Neuronal stem cell (in vitro differentiated cells): ENCODE data around the gene IQCF2.
A peak's percentile ranks its signal among the peaks of the same experiment; 100 is the strongest.

ENCODE experiments used
- DNase-seq: peaks from one replicate; pipeline ENCODE4 v3.0.0-alpha.2; 2013; ENCODE audit warnings: low spot score
- H2AFZ ChIP-seq: one replicate; pipeline ENCODE4 v1.6.1; 2013; ENCODE audit warnings: mild to moderate bottlenecking, low read length, inconsistent platforms
- H2AK5ac ChIP-seq: 2 replicates; pipeline ENCODE4 v1.6.1; 2013; ENCODE audit warnings: low read depth, mild to moderate bottlenecking, inconsistent platforms, low read length, moderate library complexity, mixed read lengths
- H2BK120ac ChIP-seq: 2 replicates; pipeline ENCODE4 v1.6.1; 2013; ENCODE audit warnings: low read depth, mild to moderate bottlenecking, inconsistent platforms, low read length, moderate library complexity, mixed read lengths
- H2BK12ac ChIP-seq: one replicate; pipeline ENCODE4 v1.6.1; 2013; ENCODE audit warnings: low read length, inconsistent platforms
- H2BK15ac ChIP-seq: 2 replicates; pipeline ENCODE4 v1.6.1; 2013; ENCODE audit warnings: mild to moderate bottlenecking, low read length, inconsistent platforms, mixed read lengths
- H2BK5ac ChIP-seq: one replicate; pipeline ENCODE4 v1.6.1; 2013; ENCODE audit warnings: inconsistent platforms, mild to moderate bottlenecking, low read length, moderate library complexity
- H3K14ac ChIP-seq: one replicate; pipeline ENCODE4 v1.6.1; 2013; ENCODE audit warnings: low read length, inconsistent platforms
- H3K18ac ChIP-seq: 2 replicates; pipeline ENCODE4 v1.6.1; 2013; ENCODE audit warnings: low read length, inconsistent platforms
- H3K23ac ChIP-seq: 2 replicates; pipeline ENCODE4 v1.6.1; 2013; ENCODE audit warnings: low read depth, mild to moderate bottlenecking, mixed read lengths, low read length, inconsistent platforms; ENCODE audit not compliant: poor library complexity
- H3K27ac ChIP-seq: replicated peaks from 3 replicates; pipeline ENCODE4 v1.5.1; 2013; ENCODE audit warnings: low read length, inconsistent platforms
- H3K27me3 ChIP-seq, 3 experiments: 2 replicates each; pipeline ENCODE4 v1.6.1; 2013; ENCODE audit warnings: low read length in 3 of 3, mild to moderate bottlenecking in 2 of 3, inconsistent platforms in 1 of 3, low read depth in 1 of 3, mixed read lengths in 1 of 3, moderate library complexity in 1 of 3; ENCODE audit not compliant: control insufficient read depth in 3 of 3, insufficient read depth in 3 of 3
- H3K36me3 ChIP-seq, 2 donors: replicated peaks in 1 of 2; 2 replicates each; pipeline ENCODE4 v1.6.1; 2013; ENCODE audit warnings: low read length in 2 of 2; ENCODE audit not compliant: control insufficient read depth in 2 of 2, insufficient read depth in 2 of 2
- H3K4ac ChIP-seq: 2 replicates; pipeline ENCODE4 v1.6.1; 2013; ENCODE audit warnings: inconsistent platforms, mild to moderate bottlenecking, low read length, moderate library complexity
- H3K4me1 ChIP-seq, 2 donors: 1 replicate in 1 of 2; 2 replicates in 1 of 2; pipeline ENCODE4 v1.6.1; 2013; ENCODE audit warnings: low read length in 2 of 2, low read depth in 1 of 2; ENCODE audit not compliant: control insufficient read depth in 2 of 2, insufficient read depth in 1 of 2
- H3K4me2 ChIP-seq: one replicate; pipeline ENCODE4 v1.6.1; 2013; ENCODE audit warnings: mild to moderate bottlenecking, low read length, inconsistent platforms; ENCODE audit not compliant: insufficient read depth, poor library complexity, severe bottlenecking
- H3K4me3 ChIP-seq, 2 donors: 2 replicates each; pipeline ENCODE4 v1.5.1; 2013; ENCODE audit warnings: low read length in 2 of 2, mild to moderate bottlenecking in 2 of 2, inconsistent platforms in 1 of 2, moderate library complexity in 1 of 2
- H3K79me1 ChIP-seq: one replicate; pipeline ENCODE4 v1.6.1; 2013; ENCODE audit warnings: low read depth, mild to moderate bottlenecking, inconsistent platforms, low read length, moderate library complexity
- H3K9ac ChIP-seq: one replicate; pipeline ENCODE4 v1.6.1; 2013; ENCODE audit warnings: mild to moderate bottlenecking, low read depth, low read length, inconsistent platforms; ENCODE audit not compliant: poor library complexity
- H3K9me3 ChIP-seq, 2 donors: replicated peaks in 1 of 2; 2 replicates each; pipeline versions ENCODE3 to v1.6.1; 2013; ENCODE audit warnings: low read length in 2 of 2, mild to moderate bottlenecking in 2 of 2, inconsistent platforms in 1 of 2, low read depth in 1 of 2, mixed read lengths in 1 of 2, moderate library complexity in 1 of 2; ENCODE audit not compliant: control insufficient read depth in 2 of 2, insufficient read depth in 1 of 2
- H4K8ac ChIP-seq: one replicate; pipeline ENCODE4 v1.6.1; 2013; ENCODE audit warnings: low read depth, mild to moderate bottlenecking, inconsistent platforms, low read length, moderate library complexity
- H4K91ac ChIP-seq: one replicate; pipeline ENCODE4 v1.6.1; 2013; ENCODE audit warnings: low read length, low read depth, mild to moderate bottlenecking, inconsistent platforms; ENCODE audit not compliant: poor library complexity
- WGBS, 2 donors: extraction: QIAGEN DNeasy Blood & Tissue Kit; methylation state at CpG; one replicate each; pipeline ENCODE4 v1.1.7; 2013; ENCODE audit warnings: missing lambda C conversion rate in 2 of 2, mixed read lengths in 1 of 2; ENCODE audit not compliant: insufficient read length in 2 of 2, insufficient replicate concordance in 1 of 2; ENCODE audit errors: extremely low coverage in 2 of 2; 5-methylcytosine and 5-hydroxymethylcytosine counted together

The IQCF2 gene

DNA sequence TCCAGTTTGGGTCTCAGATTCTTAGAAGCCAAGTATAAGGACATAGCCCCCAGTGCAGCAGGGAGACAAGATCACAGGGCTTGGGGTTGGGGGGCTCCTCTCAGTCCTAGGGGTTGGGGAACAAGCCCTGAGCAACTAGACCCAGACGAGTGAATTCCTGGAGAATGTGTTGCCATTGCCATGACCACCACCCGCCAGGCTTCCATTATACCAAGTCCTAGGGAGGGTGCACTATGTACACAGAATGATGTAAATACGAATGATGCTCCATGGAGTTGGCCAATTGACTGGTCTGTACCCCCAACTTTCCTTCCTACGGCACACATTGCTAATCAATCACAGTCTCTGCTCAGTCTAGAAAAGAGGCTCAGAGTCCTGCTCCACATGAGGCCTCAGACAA, 33.0 kb downstream of the IQCF2 start:
- Histone ChIP-seq H3K4ac (no peak overlapping the region), H3K18ac (no peak overlapping the region), H3K27ac (no peak overlapping the region), H3K79me1 (no peaks in the 10 kb centered on the region), H3K27me3 (peaks cover 0 to 4% (median 0%) of the 10 kb centered on the region in 3 experiments), H3K23ac (no peak overlapping the region), H2BK5ac (no peak overlapping the region), H2BK120ac (no peak overlapping the region), H3K36me3 (no peaks in the 10 kb centered on the region), H2AK5ac (no peak overlapping the region), H4K91ac (no peak overlapping the region), H3K9ac (no peak overlapping the region), H3K14ac (no peak overlapping the region), H3K9me3 (no peaks in the 10 kb centered on the region), H2BK15ac (no peak overlapping the region), H3K4me2 (no peak overlapping the region), H4K8ac (no peak overlapping the region), H3K4me1 (peaks cover 0 to 5% of the 10 kb centered on the region in 2 donors), H3K4me3 (no peak overlapping the region), H2AFZ (no peak overlapping the region), H2BK12ac (no peak overlapping the region)
- no peak for DNase-seq
- WGBS, 2 donors, result no CpG with 5 or more reads among the region's 4 CpGs

DNA sequence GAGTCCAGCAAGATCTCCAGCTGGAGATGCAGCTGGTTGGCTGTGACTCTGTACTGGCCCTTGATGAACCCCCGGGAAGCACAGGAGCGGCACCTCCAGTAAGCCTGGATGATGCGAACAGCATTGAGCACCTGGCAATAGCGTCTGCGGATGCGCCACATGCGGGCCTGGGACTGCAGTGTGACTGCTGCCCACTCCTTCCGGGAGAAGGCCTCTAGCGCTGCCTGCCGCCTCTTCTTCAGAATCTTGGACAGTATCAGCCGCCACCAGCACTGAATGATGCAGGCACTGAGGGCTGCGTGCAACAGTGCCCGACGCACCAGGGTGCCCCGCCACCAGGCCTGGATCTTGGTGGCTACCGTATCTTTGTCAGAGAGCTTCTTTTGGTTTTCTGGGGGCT, 33.5 kb downstream of the IQCF2 start:
- no CpG with 5 or more reads among the region's 16 CpGs for WGBS, 2 donors
- Histone ChIP-seq H3K79me1 (no peaks in the 10 kb centered on the region), H3K4ac (no peak overlapping the region), H3K4me1 (peaks cover 0 to 5% of the 10 kb centered on the region in 2 donors), H2BK120ac (no peak overlapping the region), H2BK5ac (no peak overlapping the region), H2BK15ac (no peak overlapping the region), H3K23ac (no peak overlapping the region), H3K36me3 (no peaks in the 10 kb centered on the region), H3K18ac (no peak overlapping the region), H3K14ac (no peak overlapping the region), H3K9me3 (no peaks in the 10 kb centered on the region), H4K8ac (no peak overlapping the region), H2BK12ac (no peak overlapping the region), H3K4me2 (no peak overlapping the region), H4K91ac (peak overlapping the region; percentile 67), H3K9ac (no peak overlapping the region), H2AFZ (no peak overlapping the region), H3K27me3 (peaks cover 0 to 4% (median 0%) of the 10 kb centered on the region in 3 experiments), H2AK5ac (no peak overlapping the region), H3K27ac (no peak overlapping the region), H3K4me3 (no peak overlapping the region)
- no peak for DNase-seq

DNA sequence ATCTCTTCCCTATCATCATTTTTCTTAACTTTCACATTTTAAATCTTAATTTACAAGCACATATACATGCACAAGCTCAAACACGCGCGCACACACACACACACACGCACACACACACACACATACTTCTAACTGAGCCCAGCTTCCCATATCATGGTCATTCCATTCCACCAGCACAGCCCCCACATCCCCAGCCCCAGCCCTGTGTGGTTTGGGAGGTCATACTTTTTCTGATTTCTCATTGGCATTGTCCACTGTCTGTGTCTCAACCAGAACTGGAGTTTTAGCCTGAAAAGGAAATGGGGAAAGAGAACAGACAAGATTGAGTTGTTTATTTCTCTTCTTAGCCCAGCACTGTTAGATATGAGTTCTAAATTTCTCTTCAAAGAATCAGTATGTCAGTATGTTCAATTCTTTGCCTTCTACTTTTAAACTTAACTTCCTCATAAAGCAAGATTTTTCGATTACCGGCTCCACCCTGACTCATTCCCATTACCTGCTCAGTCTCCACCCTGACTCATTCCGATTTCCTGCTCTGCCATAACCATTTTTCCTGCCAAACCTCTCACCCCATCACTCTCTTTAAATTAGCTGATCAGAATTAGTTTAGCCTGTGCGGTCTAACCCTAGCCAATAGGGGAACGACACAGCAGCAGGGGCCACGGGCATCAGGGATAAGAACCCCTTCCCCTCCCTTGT, 35.3 kb downstream of the IQCF2 start:
- no peak overlapping the region for H2AK5ac ChIP-seq
- H4K91ac ChIP-seq, result no peak overlapping the region
- no peak overlapping the region for H3K4me3 ChIP-seq
- no peak overlapping the region for H3K23ac ChIP-seq
- no peak overlapping the region for H3K9ac ChIP-seq
- WGBS, 2 donors, result 100% methylated on average over 3 to 4 of the region's 10 CpGs
- H2BK15ac ChIP-seq, result no peak overlapping the region
- H3K27me3 ChIP-seq, result no peaks in the 10 kb centered on the region
- no peak overlapping the region for H3K14ac ChIP-seq
- H3K79me1 ChIP-seq, result no peaks in the 10 kb centered on the region
- no peak overlapping the region for H4K8ac ChIP-seq
- no peak overlapping the region for H3K4me2 ChIP-seq
- no peak for DNase-seq
- no peak overlapping the region for H2BK5ac ChIP-seq
- no peaks in the 10 kb centered on the region for H3K36me3 ChIP-seq
- no peak overlapping the region for H2BK12ac ChIP-seq
- no peaks in the 10 kb centered on the region for H3K9me3 ChIP-seq
- peaks cover 0 to 5% of the 10 kb centered on the region in 2 donors for H3K4me1 ChIP-seq
- no peak overlapping the region for H2BK120ac ChIP-seq
- no peak overlapping the region for H3K27ac ChIP-seq
- no peak overlapping the region for H3K4ac ChIP-seq
- no peak overlapping the region for H3K18ac ChIP-seq
- no peak overlapping the region for H2AFZ ChIP-seq

DNA sequence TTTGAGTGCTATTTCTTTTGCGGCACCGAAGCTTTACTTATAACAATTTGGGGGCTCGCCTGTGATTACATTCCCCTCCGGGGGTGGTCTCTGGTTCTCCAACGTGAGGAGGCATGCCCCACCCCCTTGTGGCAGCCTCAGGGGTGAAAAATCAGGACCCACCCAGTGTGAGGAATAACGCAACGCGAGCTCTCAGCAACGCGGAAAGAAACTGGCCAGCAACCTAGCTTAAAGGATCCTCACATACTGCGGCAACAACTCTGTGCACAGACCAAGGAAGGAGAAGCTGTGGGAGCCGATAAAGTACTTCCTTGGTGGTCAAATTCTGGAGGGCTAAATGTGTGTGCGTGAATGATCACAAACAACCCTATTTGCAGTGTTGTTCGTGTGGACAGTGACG, 36.0 kb downstream of the IQCF2 start:
- H2BK5ac ChIP-seq, result no peak overlapping the region
- H3K4ac ChIP-seq, result no peak overlapping the region
- no peak overlapping the region for H4K8ac ChIP-seq
- H2AK5ac ChIP-seq, result no peak overlapping the region
- no peak for DNase-seq
- no peak overlapping the region for H3K27ac ChIP-seq
- H3K18ac ChIP-seq, result no peak overlapping the region
- no peak overlapping the region for H3K23ac ChIP-seq
- no peaks in the 10 kb centered on the region for H3K79me1 ChIP-seq
- H3K9ac ChIP-seq, result no peak overlapping the region
- no peak overlapping the region for H2BK120ac ChIP-seq
- H3K27me3 ChIP-seq, result no peaks in the 10 kb centered on the region
- H3K4me1 ChIP-seq, result peaks cover 0 to 3% of the 10 kb centered on the region in 2 donors
- H2AFZ ChIP-seq, result no peak overlapping the region
- H3K4me2 ChIP-seq, result no peak overlapping the region
- H2BK12ac ChIP-seq, result no peak overlapping the region
- H3K36me3 ChIP-seq, result no peaks in the 10 kb centered on the region
- H3K14ac ChIP-seq, result no peak overlapping the region
- no peak overlapping the region for H3K4me3 ChIP-seq
- no peaks in the 10 kb centered on the region for H3K9me3 ChIP-seq
- H2BK15ac ChIP-seq, result no peak overlapping the region
- no peak overlapping the region for H4K91ac ChIP-seq
- no CpG with 5 or more reads among the region's 15 CpGs for WGBS, 2 donors
